HG03060 (cell line): ENCODE results near the gene KDM4C.

Source experiments
- ATAC-seq: cut with Tn5 transposase; IDR thresholded peaks from one replicate; pipeline ENCODE4 v1.9.1; 2021; ENCODE audit warnings: low read depth, moderate number of reproducible peaks; ENCODE audit not compliant: unreplicated experiment

KDM4C gene

DNA sequence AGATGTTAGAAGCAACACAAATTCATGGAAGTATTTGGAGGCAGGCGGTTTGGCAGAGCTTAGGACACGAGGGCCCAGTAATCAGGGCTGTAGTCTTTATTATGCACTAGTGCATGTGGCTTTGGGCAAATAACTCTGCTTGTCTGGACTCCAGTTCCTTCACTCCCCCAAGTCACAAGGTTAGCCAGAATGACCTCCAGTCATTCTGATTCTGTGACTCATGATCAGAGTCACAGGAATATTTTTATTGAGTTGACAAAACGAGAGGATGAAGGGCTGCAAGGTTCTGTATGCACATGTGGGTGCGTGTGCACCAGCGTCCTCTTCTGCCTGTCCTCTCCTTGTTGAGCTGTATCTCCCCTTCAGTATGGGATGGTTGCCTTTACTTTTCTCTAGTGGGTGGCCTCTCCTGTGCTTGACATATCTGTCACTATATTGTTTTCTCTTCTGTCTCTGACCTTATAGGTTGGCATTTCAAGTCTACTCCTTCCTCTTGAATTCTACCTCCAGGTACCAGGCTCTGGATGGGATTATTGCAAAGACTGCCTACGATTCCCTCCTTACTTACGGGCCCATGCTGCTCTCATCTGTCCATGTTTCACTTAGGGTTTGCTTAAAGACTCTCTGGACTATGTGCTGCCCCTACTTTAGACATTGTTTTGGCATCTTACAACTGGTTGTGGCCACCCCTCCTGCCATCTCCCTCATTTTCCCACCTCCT lies 94.6 kb downstream of the KDM4C start:
- ATAC-seq: no peak

DNA sequence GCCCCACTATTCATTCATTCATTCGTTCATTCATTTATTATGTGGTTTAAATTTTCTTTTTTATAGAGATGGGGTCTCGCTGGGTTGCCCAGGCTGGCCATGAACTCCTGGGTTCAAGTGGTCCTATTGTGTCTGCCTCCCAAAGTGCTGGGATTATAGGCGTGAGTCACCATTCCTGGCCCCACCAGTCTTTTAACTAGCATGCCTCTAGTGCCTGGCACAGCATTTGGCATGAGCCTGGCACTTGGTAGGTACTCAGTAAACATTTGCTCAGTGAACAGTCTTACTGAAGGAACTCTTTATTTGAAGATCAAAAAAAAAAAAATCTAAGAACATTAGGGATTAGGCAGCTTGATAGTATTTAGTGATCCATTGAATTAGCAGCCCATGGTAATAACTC lies 98.1 kb downstream of the KDM4C start:
- ATAC-seq: no peak

DNA sequence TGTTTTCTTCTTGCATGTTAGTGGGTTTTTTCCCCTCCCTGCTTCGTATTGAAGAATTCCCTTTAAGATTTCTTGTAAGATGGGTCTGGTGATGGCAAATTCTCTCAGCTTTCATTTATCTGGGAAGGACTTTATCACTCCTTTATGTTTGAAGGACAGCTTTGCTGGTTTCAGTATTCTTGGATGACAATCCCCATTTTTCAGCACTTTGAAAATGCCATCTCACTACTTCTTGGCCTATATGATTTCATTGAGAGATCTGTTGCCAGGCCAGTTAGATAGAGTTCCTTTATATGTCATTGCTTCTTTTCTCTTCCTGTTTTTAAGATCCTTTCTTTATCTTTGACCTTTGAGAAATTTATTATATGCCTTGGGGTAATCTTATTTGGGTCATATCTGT lies 106.3 kb downstream of the KDM4C start:
- no peak for ATAC-seq

DNA sequence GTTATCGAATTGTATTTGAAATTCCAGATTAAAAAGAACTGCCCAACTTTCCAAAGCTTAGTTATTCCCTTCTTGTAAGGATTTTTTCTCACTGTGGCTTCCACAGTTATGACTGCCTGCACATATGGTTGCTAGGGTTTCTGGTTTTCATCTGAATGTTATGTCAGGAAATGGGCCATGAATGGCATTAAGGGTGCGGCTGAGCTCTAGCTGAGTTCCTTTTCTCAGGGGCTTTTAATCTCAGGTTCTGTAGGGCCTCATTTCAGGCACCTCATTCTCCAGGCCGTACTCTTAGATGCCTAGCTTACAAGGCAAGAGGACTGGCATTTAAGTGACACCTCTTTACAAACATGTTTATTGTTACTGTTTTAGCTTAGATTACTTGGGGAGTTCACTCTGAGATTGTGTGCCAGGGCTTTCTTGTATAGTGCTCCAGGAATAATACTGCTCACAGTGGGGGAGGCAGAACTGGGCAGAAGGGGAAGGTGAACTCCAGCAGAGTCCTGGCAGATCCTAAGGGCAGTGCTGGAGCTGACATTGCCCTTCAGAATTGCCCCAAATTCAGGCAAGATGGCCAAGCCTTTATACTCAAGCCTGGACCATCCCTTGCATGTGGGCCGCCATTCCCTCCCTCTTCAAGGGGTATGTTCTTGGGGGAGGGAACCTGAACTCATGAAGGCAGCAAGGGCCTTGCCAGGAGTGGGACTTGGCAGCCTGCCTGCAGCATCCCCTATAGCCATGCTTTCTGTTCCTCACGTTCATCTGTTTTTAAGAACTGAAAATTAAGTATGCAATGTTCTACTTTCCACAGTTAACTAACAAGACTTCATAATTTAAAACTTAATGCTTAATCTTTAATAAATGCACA lies 111.5 kb downstream of the KDM4C start:
- no peak for ATAC-seq

DNA sequence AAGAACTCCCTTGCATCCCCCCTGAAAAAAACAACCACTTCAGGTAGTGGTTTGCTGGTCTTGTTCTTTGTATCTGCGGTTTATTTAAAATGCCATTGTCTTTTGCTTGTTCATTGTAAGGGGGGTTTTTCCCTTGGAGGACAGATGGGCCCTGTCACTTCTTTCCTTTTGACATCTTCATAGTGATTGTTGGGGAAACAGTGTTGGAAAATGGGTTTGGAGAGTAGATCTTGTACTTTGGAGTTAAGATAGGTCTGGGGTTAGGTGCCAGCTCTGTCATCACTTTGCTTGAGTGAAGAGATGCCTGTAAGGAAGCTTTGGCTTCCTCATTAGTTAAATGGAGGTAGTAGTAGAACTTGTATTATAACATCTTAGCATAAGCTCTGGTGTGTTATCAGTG lies 112.4 kb downstream of the KDM4C start:
- ATAC-seq: no peak

DNA sequence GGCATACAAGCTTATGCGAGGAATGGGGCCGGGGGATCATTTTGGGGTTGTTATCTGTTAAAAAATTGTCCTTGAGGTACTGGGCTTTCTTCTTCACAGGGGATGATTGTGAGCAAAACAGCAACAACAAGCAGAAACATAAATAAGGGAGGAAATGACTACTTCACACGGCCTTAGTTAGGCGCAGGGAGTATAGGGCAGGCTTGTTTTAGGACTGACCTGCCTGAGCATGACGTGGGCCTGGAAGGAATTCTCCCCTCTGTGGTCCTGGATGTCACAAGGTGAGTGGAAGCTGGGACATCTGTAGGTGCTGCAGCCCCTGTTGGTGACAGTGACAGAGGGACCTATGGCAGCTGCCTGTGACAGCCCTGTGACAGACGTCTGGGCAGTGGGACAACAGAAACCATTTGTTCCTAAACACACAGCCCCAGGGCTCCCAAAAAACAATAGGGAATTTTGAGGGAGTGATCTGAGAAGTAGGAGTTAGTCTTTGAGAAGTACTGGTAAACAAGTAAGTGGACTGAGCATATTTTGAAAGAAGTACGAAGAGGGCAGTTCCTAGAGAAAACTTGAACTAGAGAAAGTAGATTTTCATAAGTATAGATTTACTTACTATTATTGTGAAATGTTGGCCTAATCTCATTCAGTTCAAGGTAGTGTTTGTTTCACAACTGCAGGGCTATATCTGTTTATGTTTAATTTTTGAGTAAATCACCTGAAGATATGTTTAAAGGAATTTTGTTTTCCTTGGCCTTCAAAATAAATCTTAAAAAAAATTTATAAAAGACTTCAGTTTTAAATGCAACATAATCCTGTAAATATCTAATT lies 113.1 kb downstream of the KDM4C start:
- no peak for ATAC-seq

DNA sequence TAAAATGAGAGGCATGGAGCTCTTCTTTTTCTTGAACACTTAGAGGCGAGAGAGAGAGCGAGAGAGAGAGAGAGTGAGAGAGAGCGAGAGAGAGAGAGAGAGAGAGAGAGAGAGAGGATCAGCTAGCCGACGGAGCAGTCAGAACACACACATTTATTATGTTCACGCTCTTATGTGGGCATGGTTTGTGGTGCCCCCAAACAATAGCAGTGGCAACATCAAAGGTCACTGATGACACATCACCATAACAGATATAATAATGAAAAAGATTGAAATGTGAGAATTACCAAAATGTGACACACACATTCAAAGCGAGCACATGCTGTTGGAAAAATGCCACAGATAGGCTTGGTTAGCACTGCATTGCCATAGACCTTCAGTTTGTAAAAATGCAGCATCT lies 116.1 kb downstream of the KDM4C start:
- ATAC-seq: no peak

DNA sequence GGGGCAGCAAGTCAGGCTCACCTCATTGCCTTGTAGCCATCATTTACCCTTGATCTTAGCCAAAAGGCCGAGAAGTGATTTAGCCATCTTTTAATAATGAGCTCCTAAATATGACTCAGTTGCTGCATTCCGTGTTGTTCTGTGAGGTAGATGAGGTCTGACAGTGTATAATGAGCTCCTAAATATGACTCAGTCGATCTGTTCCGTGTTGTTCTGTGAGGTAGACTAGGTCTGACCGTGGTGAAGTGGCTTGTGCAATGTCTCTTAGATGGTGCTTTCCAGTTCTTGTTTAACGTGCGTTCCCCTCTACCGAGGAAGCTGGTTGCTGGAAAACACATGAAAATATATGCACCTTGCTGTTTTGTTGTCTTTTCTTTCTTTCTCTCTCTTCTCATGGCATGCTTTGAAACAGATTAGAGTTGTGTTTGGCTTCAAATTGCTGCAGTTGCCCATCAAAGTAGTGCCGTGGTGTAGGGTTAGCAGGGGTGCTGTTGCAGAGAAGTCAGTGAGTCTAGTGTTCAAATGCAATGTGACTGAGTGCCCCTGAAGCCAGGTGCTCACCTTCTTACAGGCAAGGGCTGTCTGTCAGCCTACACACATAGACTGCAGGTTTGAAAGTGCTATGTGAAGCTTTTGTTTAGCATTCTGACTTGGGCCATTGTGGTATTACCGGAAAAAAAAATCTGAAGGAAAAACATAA lies 118.6 kb downstream of the KDM4C start:
- ATAC-seq: no peak

DNA sequence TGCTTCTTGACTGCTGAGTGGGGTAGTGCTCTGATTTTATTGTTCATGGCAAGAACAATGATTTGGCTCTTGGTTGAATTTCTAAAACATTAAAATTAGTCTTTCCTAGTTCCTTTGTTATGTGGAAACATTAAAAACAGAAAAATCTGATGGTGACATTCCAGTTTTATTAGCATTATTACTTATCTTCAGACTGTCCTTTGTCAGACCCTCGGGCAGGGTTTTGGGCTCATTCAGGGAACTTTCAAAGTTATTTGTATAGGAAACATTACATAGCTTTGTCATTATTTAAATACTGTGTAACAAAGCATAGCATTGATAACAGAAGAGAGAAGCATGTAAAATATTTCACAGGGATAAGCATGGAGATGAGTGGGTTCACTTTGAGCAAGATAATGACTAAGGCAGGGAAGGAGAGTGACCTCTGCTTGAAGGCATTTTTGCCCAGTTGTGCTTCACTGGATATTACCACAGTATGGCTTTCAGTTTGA lies 119.9 kb downstream of the KDM4C start:
- ATAC-seq: no peak

DNA sequence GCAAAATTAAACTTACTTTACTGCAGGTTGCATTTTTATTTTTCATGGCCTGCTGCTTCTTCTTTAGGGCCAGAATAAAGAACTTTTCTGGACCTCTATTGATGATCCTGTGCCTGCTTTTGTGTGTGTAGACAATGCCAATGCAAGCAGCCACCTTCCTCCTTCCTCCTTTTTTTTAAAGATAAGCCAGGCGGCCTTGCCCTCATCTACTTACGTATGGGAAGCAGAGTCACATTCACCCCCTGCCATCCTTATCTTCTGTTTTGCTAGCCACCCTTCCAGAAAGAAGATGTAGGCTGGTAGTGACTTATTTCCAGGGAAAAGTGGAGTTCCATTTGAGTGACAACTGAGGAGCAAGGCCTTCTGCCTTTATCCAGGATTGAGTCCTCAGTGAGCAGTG lies 122.9 kb downstream of the KDM4C start:
- no peak for ATAC-seq

DNA sequence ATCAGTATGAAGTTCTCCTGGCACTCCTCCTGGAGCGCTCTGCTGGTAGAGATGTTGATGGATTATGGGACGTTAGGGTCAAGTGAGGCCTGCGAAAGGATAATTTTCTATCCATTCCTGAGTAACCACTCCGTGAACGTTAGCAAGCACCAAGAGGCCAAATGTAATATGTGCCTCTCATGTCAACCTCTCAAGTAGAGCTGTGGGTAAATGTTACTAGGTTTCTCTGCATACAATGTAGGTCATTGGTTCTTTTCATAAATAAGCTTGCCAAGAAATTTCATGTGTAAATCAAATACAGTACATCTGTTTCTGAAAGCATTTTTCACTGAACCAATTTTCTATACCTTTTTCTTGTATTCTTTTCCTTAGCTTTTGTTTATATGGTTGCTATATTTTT lies 126.3 kb downstream of the KDM4C start:
- no peak for ATAC-seq

DNA sequence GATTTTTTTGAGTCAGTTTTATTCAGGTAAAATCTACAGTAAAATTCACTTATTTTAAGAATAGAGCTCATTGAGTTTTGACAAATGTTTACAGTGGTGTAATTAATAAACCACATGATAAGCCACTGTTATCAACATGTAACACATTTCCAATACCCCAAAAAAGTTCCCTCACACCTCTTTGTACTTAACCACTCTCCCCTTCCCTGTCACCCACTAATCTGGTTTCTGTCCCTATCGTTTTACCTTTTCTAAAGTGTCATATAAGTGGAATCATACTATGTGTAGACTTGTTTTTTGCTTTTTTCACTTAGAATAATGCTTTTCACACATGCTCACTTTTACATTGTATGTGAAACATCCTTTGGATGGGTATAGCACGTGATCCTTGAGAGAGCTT lies 127.2 kb downstream of the KDM4C start:
- no peak for ATAC-seq

DNA sequence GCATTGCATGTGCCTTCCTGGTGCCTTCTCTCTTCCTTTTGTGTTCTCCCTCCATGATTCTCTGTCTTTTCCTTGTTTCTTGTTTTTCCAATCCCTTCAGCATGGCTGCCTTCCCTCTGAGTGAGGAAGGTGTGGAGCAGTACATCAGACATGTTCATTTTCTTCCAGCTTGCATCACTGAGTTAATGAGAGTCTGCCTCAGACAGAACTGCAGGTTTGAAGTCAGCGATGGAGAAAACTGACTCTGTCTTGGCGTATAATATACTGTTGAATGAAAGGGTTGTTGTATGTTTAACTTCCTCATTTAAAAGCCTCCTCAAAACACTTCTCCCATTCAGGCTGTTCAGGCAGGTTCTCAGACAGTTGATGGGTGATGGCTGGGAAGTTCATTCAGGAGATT lies 129.3 kb downstream of the KDM4C start:
- no peak for ATAC-seq

DNA sequence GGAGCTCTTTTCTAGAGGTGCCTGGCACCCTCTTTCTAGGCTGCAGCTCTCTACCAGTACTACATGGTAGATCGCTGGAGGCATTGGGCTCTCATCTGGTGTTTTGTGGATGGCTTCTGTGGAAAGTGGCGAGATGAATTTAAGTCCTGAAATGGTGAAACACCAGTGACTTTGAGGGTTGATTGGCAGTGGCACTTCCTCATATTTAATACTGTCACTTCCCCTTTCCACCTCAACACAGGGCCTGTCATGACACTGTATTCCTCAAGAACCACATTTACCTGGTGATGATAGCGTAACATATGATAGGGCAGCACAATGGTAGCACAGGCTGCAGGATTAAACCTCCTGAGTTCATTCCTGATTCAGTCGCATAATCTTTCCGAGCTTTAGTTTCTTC lies 132.1 kb downstream of the KDM4C start:
- no peak for ATAC-seq

DNA sequence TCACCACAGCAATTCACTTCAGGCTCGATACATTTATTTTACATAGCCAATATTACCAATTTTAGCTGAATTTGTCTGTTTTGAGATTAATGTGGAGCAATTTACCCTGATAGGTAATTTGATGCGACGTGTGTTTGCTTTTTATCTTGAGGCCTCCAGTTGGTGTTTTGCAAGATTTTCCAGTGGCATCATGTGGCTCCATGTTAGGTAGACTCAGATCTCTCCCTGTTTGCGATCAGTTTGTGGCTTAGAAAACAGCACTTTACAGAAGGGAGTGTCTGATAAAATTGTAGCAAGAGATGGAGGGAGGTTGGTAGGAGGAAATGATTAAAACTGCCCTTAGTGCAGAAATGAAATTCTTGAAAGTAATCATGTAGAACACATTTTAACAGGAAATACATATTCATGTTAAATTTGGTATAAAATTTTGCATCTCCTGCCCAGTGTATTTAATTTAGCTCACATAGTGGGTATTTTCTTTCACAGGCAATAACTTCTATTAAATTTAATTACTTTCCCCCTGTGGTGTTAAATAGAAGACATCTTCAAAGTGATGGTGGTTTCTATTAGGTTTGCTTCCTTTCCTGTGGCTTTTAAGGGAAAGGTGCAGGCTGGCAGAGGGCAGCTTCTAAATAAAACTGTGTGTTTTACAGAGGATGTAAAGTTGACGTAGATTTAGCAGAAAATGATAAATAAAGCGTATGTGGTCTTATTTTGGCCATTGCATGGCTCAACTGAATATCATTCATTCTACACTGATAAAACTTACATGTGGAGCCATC lies 135.8 kb downstream of the KDM4C start:
- ATAC-seq: peak; percentile 1

DNA sequence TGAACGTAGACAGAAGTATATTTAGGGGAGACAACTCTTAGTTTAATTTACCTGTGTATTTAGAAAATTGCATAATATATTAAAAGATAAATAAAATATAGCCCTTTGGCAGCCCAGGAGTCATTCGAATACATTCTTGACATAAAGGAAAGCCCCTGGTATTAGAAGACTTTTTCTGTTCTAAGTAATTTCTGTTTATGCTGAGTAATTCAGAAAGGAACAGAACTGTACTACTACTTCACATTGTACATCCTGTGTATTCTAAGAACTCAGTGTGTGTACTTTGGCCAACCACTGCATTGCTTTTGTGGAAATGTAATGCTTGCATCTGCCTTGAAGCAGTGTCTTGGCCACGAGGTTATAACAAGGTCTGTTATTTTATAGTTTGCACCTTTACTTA lies 136.4 kb downstream of the KDM4C start:
- peak; percentile 87 for ATAC-seq

DNA sequence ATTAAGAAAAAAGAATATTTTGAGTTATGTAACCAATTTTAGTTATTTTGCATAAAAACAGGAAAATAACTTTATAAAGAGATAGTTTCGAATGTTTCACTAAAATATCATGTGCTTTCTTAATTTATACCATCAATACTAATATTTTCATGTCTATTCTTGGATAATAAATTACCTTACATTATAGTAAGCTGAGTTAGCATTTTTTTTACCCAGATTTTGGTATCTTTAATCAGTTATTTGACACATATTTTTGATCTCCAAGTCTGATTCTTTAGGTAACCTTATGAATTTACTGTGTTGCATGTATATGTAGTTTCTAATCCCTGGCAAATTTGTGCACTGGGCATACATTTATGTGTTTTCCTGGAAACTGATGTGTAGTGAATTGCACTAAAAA lies 138.0 kb downstream of the KDM4C start:
- no peak for ATAC-seq

DNA sequence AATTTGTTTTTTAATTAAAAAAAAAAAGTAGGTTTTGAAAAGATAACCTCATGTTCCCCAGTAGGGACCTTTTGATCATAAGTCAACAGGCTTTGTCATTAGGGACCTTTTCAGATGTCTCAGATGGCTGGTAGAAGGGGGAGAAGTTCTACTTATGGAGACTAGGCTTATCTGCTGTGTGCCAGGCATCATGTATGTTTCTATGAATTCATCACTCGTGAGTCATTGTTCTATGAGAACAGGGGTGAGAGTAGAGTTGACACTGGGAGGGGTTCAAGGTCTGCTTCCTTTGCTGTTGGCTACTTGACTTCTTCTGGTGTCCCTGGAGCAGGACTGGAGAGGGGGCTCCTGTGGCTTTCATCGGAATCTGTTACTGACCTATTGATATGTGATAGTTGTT lies 138.8 kb downstream of the KDM4C start:
- no peak for ATAC-seq

DNA sequence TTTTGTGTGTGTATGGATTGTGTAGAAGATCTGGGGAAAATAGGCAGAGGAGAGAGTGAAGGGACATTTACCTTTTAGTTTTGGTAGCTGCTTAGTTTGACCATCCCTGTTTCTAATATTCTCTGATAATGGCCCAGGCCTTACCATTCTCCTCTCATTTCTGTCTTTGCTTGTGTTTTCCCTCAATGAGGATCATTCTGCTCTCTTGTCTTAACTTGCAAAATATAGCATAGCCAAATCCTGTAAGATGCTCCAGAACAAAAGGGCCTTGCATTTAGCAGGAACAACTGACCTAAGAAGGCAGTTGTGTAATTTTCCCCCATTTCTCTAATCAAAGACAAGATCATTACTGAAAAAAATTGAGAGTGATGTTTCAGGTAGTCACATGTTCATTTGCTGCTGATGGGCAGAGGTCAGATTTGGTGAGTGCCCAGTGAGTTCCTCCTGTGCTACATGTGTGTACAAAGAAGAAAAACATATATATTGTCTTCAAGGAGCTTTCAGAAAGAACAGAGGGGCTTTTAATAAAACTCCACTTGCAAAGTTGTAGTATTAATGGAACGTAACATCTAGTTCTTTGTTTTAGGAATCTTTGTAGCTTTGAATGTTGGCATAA lies 139.5 kb downstream of the KDM4C start:
- no peak for ATAC-seq
